HG03280 (cell line): ENCODE measurements around the gene STRIT1.
"Not testable (repeated sequence)": the region's sequence is repeated elsewhere in the genome, so short reads cannot be mapped to it uniquely, and the experiment has no call there.

Experiments used
- ATAC-seq: cut with Tn5 transposase; IDR thresholded peaks from one replicate; pipeline ENCODE4 v1.9.1; 2021; ENCODE audit warnings: mild to moderate bottlenecking, moderate library complexity; ENCODE audit not compliant: unreplicated experiment

STRIT1 gene

DNA sequence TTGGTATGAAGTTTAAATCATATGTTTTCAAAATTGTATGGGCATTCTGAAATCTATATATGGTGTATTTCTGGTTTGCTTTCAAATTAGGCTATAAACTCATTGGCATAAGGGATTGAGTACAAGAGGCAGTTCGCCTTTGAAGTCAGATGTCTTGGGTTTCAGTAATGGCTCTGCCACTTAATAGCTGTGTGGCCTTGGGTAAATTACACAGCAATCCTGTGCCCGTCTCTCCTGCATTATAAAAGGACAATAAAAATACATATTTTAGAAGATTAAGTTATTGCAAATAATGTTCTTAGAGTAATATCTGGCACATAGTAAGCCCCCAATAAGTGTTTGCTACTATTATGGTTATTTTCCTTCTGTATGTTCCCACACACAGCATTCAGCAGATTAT lies 20.4 kb upstream of the STRIT1 start:
- ATAC-seq, result no peak

DNA sequence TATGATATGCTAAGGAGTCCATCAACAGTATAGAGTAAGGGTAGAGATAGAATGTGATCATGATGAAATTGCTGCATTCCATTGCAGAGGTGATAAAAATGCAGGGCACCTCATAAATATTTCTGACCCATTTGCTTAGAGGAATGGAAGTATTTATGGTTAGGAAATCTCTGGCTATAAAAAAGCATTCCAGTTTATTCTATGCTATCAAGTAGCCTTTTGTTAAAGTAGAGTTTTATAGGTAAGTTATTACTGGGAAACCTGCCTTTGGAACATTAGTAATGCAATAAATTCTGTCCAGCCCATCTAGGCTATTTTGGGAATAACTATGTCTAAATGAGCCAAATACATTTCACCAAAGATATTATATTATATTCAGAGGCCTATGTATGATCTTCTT lies 19.8 kb upstream of the STRIT1 start:
- ATAC-seq, result no peak

DNA sequence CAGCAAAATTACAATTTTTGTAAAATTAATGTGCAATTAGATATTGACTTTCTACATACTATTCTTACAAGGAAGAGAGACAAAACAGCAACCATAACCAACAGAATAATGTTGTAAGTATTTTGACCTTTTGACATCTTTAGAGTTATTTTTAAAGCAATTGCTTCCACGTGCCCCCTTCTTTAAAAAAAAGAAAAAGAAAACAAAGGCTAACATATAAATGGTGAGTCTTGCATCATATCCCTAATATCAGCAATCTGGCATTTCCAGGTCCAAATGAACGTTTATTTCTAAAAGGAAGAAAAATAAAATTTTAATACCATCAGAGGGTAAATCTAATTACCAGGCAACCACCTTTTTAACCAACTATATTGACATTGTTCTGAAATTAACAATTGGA lies 19.3 kb upstream of the STRIT1 start:
- no peak for ATAC-seq

DNA sequence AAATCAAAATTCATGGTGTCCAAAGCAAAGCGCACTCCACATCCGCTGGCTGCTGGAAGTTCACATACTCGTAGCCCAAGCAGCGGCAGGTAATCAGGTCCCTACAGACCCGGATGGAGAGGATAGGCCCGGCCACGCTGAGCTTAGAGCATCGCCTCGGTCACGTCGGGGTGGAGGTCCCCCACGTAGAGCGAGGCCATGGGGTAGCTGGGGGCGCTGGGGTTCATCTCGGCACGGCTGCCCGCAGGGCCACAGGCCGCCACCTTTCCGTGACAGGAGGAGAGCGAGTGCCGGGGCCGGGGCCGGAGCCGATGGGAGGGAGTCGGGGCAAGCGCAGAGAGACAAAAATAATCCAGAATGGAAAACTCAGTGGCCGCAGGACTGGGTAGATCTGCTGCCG lies 16.1 kb upstream of the STRIT1 start:
- ATAC-seq, result no peak

DNA sequence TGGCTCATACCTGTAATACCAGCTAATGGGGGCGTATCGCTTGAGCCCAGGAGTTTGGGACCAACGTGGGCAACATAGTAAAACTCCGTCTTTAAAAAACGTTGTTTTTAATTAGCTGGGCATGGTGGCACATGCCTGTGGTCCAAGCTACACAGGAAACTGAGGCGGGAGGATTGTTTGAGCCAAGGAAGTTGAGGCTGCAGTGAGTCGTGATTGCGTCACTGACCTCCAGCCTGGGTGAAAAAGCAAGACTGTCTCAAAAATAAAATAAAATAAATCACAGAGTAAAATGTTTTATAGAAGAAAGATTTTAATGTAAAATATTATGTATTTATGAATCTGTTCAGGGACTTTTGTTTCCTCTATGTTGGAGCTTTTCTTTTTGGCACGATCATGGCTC lies 15.3 kb upstream of the STRIT1 start:
- no peak for ATAC-seq

DNA sequence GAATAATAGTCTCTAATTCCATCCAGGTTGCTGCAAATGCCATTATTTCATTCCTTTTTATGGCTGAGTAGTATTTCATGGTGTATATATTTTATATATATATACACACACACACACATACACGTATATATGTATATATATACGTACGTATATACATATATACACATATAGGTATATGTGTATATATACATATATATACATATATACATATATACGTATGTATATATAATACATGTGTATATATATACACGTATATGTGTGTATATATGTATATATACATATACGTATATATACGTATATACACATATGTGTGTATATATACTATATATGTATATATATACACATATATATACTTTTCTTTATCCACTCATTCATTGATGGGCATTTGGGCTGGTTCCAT lies 13.7 kb upstream of the STRIT1 start:
- no peak for ATAC-seq

DNA sequence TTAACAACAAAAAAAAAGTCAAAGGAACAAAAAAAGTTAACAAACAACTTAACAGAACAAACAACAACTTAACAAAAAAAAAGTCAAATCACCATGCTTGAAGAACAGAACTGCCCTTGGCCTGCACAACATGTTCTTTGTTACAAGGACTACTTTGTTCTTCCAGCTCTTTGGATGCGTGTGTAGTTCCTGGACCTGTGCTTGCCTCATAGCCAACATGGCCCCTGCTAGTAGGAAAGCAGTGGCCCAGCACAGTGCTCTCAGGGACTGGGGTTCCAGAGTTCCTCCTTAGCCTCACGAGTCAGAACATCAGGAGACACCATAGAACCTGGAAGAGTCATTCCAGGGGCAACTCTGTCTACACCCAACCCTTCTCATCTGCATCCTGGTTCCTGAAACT lies 10.9 kb upstream of the STRIT1 start:
- ATAC-seq, result no peak

DNA sequence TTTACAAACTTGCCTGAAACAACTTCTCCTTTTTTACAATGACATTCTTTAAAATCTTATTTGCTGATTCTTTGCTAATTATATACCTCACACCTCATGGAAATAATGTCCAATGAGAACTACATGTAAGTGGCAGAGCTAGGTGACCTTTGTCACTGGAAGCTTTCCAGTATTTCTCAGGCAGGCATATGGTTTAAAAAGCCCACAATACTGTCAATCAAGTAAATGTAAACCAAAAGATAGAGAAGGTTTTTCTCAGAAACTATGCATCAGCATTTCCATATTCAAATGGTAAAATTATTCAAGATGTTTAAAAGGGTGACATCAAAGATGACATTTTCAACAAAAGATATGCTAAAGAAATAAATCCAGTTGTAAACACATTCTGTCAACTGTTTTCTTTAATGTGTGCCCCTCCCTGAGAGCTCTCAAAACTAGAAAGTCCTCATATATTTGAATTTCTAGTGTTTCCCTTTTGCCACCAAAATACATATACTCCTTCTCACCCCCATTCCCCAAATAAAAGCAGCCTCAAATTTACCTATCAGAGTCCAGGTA lies 10.1 kb upstream of the STRIT1 start:
- ATAC-seq, result no peak

DNA sequence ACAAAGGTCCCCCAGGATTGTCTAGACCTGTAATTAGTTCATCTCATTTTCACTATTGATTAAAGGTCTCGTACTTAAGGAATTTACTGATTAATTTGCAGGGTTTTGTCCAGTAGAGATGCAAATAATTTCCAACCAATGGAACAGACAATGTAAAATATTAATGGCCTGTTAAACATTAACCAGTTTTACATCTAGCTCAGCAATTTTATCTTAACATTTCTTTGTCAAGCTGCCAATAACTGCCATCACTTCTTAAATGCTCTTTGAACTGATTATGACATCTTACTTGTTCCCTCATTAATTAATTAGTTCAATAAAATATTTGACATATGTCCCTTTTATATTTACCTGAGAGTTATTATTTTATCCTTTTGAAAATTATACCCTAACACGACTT lies 9.4 kb upstream of the STRIT1 start:
- ATAC-seq, result no peak

DNA sequence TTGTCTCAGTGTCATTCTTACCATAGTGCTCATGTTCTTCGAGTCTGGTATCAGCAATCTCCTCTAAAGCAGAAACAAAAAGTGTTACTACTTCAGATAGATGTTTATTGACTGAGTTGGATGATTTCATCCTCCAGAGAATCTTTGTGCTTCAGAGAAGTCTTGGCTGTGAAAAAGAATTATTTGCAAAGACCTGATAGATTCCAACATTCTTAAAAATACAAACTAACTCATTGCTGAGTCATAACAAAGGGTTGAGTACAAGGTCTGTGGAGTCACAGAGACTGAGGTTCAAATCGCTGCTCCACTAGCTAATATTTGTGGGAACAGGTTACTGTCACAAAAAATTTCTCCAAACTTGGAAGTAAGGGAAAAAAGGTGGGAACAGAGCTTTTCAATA lies 9.0 kb upstream of the STRIT1 start:
- ATAC-seq, result no peak

DNA sequence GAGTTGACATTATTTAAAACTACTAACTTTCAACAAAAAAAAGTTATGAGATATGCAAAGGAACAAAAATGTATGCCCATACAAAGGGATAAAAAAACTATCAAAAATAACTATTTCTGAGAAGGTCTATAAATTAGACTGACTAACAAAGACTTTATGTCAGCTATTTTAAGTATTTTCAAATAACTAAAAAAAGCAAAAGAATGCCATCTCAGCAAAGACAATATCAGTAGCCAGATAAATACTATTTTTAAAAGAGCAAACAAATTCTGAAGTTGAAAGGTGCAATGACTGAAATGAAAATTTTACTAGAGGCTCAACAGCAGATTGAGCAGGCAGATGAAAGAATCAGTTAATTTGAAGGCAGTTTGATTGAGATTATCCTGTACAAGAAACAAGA lies 3.6 kb upstream of the STRIT1 start:
- no peak for ATAC-seq

DNA sequence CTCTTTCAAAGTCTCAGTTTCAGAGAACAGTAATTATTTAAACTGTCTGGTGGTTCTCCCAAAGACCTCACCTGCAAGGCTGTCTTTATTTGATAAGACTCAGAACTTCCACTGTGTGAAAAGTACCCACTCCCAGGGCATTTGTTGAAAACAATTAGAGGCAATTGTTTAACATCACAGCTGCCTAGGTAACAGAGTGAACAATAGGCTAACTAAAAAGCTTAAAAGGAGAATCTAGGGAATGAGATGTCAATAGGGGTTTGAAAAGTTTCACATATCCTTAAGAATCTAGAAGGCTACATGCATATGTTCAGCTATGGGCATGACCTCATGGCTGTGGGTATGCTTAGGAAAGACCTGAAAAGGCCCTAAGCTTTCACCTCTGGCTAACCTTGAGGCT lies 2.9 kb upstream of the STRIT1 start:
- ATAC-seq, result no peak

DNA sequence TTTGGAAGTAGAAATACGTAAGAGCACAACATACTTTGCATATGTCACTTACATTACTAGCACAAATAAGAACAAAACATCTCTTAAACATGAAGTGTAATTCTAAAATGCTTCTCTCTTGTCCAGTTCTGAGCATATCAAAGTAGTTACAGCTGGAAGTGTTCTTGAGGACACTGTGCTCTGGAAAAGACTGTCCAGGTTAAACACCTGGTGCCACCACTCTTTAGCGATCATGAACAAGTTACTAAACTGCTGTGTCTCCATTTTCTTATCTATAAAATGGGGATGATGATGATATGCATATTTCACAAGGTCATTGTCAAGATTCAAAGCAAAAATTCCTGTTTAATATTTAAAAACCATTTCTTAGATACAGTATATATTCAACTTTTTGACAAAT lies 790 bp downstream of the STRIT1 start:
- ATAC-seq, result no peak

DNA sequence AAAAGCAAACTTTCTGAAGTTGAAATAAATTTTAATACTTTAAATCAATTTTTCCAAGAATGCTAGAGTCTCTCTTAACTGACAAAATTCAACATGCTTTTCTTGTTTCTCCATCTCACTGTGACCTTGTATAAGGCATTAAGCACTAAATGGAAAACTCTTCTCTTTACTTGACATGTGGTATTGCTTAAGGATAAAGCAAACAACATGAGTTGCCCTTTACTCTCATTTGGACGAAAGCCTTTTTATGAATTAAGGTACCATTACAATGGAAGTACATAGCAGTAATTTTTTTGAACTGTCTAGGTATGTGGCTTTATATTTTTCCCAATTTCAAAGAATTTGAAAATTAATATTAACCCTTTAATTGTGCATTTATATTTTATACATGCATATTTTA lies 1.4 kb downstream of the STRIT1 start:
- ATAC-seq, result no peak

DNA sequence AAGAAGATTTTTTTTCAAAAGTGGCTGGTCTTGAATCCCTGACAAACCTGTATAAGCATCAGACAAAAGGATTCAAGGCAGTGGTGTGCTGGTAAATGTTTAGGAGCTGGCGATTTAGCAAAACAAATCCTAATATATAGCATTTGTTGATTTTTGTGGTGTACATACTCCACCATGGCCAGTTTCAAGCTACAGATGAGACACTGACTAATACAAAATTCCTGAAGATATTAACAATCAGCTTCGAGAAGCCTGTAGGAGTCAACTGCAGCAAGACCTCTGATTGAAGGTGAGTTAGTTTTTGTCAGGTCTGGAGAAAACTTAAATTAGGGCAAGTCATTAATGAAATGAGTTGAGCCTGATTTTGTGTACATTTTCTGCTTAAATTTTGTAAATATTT lies 6.7 kb downstream of the STRIT1 start:
- ATAC-seq, result no peak

DNA sequence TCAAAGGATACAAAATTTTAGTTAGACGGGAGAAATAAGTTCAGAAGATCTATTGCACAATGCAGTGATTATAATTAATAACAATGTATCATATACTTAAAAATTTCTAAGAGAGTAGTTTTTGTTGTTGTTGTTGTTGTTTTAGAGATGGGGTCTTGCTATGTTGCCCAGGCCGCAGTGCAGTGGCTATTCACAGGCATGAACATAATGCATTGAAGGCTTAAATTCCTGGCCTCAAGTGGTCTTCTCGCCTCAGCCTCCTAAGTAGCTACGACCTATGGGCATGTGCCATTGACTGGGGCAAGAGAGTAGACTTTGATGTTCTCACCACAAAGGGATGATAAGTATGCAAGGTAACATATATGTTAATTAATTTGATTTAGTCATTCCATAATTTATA lies 7.5 kb downstream of the STRIT1 start:
- ATAC-seq, result no peak

DNA sequence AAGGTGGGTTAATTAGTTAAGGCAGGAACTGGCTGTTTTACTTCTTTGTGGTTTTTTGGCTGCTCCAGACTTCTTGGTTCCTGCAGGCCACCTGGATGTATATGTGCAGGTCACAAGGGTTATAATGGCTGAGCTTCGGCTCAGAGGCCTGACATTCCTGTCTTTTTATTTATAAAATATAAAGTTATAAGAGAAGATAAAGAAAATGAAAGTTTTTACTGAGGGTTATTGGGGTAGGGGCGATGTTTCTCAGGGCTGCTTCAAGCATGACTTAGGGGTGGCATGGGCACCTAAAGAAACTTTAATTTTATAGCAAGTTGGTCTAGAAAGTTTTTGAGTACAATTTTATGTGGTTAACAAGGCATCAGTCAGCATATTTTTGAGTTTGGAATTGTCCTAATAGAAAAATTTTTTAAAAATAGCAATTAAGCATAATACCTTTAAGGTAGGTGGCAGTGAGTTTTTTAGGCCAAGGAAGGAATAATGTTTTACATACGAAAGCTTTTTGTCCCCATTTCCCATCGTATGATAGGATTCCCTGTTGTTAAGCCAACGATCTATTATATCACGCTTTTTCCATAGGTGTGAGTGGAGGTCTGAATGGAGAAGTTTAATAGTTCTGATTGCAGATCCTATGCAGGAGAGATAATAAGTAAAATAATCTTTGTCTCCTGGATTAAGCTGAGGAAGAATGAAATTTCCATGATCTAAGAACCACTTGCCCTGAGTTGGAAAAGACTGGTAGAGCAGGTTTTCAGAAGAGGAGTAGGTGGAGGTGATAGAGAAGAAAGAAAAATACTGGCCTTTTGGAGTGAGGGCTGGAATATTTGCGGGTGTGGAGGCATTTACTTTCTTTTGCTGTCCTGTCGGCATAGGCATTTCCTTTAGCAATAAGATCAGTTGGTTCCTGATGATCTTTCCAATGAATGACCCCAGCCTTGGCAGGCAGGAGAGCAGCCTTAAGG lies 10.1 kb downstream of the STRIT1 start:
- ATAC-seq, result no peak

DNA sequence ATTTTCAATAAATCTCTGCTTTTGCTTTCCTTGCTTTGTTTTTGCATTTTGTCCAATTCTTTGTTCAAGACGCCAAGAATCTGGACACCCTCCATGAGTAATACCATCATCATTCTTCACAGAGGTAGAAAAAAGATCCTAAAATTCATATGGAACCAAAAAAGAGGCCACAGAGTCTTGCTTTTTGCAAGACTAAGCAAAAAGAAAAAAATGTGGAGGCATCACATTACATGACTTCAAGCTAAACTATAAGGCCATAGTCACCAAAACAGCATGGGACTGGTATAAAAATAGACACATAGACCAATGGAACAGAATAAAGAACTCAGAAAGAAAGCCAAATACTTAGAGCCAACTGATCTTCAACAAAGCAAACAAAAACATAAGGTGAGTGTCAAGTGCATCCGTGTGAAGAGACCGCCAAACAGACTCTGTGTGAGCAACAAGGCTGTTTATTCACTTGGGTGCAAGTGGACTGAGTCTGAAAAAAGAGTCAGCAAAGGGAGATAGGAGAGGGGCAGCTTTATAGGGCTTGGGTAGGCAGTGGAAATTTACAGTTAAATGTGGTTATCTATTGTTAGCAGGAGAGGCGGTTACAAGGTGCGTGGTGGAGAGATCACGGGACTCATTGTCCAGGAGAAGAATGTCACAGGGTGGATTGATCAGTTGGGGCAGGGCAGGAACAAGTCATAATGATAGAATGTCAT lies 10.9 kb downstream of the STRIT1 start:
- ATAC-seq, result no peak

DNA sequence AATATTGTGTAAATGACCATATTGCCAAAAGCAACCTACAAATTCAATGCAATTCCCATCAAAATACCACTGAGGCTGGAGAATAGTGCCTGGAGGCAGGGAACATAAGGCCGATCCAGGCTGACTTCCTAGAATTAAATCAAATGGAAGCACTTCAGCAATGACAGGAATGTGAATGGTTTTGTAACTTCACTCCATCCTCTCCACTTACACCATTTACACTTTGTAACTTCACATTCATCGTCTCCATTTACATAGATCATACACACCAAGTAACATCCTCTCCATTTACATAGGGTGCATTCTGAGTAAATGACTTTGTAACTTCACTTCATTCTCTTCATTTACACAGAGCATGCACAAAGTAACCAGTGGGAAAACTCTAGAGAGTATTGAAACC lies 11.6 kb downstream of the STRIT1 start:
- no peak for ATAC-seq

DNA sequence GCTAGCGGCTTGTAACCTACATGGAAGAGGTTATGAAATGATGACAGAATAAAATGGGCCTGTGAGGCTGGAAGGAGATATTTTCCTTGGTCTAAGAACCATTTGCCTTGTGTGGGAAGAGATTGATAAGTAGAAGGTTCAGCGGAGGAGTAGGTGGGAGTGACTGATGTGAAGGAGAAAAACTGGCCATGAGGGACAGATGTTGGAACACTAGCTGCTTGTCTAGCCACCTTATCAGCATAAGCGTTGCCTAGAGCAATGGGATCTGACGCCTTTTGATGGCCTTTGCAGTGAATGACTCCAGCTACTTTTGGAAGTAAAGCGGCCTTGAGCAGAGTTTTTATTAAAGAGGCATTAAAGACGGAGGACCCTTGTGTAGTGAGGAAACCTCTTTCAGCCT lies 17.4 kb downstream of the STRIT1 start:
- ATAC-seq, result not testable (repeated sequence)

DNA sequence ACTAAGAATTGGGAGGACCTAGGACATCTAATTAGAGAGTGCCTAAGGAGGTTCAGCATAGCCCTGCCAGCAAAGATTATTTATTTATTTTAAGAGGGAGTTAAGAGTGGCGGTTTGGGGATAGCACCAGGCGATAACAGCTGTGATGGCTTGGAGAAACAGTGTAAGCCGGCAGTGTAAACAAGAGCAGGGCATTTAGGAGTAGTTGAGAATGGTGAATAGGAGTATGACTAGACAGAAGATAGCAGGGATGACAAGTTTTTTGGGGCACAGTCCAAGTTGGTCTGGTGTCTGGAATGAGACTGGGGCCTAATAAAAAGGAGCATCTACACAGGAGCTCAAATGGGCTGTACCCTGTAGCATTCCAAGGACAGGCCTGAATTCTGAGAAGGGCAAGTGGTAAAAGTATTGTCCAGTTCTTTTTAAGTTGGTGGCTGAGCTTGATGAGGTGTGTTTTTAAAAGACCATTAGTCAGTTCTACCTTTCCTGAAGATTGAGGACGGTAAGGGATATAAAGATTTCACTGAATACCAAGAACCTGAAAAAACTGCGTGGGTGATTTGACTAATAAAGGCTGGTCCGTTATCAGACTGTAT lies 18.2 kb downstream of the STRIT1 start:
- ATAC-seq, result not testable (repeated sequence)

DNA sequence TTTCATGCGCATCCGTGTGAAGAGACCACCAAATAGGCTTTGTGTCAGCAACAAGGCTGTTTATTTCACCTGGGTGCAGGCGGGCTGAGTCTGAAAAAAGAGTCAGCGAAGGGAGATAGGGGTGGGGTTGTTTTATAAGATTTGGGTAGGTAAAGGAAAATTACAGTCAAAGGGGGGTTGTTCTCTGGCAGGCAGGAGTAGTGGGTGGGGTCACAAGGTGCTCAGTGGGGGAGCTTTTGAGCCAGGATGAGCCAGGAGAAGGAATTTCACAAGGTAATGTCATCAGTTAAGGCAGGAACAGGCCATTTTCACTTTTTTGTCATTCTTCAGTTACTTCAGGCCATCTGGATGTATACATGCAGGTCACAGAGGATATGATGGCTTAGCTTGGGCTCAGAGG lies 19.0 kb downstream of the STRIT1 start:
- ATAC-seq, result not testable (repeated sequence)
